Measurements from ENCODE around the gene POC5.

Gene POC5

GRCh38 chr5:75660678-75661465 is 56.4 kb downstream of the POC5 start:
- H3K9me3 Mint-ChIP-seq = no peaks in the 10 kb centered on the region
- H3K4me3 Mint-ChIP-seq = no peak overlapping the region
- TF ChIP-seq, protein P1, sequence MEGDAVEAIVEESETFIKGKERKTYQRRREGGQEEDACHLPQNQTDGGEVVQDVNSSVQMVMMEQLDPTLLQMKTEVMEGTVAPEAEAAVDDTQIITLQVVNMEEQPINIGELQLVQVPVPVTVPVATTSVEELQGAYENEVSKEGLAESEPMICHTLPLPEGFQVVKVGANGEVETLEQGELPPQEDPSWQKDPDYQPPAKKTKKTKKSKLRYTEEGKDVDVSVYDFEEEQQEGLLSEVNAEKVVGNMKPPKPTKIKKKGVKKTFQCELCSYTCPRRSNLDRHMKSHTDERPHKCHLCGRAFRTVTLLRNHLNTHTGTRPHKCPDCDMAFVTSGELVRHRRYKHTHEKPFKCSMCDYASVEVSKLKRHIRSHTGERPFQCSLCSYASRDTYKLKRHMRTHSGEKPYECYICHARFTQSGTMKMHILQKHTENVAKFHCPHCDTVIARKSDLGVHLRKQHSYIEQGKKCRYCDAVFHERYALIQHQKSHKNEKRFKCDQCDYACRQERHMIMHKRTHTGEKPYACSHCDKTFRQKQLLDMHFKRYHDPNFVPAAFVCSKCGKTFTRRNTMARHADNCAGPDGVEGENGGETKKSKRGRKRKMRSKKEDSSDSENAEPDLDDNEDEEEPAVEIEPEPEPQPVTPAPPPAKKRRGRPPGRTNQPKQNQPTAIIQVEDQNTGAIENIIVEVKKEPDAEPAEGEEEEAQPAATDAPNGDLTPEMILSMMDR (IDR thresholded peaks at IDR 0.05; ENCODE audit: unreplicated experiment in 3 of 3) = no peak
- H3K36me3 Mint-ChIP-seq (ENCODE audit: low read depth) = no peaks in the 10 kb centered on the region
- peaks cover 25% of the 10 kb centered on the region for H3K4me1 Mint-ChIP-seq
- no peaks in the 10 kb centered on the region for H3K27me3 Mint-ChIP-seq (ENCODE audit: low read depth)
- H3K27ac Mint-ChIP-seq = no peak overlapping the region

- no peak overlapping the region for H3K27ac Mint-ChIP-seq
- no peaks in the 10 kb centered on the region for H3K36me3 Mint-ChIP-seq (ENCODE audit: low read depth)
- TF ChIP-seq, protein P1 (IDR thresholded peaks at IDR 0.05; ENCODE audit: unreplicated experiment in 3 of 3) = no peak
- no peaks in the 10 kb centered on the region for H3K27me3 Mint-ChIP-seq (ENCODE audit: low read depth)
- peaks cover 33% of the 10 kb centered on the region for H3K4me1 Mint-ChIP-seq
- H3K9me3 Mint-ChIP-seq = no peaks in the 10 kb centered on the region
- H3K4me3 Mint-ChIP-seq = no peak overlapping the region
These were observed 57.3 kb downstream of the POC5 start for GRCh38 chr5:75659791-75660450.

DNA sequence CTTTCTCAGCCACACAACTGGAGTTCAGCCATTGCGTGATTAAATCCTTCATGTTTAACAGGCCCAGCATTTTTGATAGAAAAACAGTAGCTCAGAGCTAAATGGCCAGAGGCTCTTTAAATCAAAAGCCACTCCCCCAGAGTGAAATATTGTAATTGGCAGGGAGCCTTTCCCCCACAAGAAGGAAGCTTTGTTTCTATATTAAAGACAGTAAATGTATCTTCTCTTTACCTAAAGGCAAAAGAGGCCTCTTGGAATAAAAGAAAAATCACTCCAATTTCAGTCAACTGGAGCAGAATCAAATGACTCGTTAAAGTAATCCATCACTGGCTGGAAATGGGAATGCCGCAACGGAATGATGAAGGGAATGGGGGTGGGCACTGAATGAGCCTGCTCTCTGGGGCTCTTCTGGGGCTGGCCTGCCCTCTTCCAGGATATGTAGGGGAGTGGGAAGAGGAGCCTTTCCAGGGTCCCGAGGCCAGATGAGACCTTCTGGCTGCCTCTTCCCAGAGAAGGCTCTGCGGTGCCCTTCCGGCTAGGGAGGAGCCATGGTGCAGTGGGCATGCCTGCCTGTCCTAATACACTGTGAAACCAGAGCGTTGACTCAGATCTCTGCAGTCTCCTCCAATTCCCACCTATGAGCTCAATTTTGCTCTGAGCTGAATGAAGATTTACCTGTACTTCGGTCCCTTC is 60.8 kb downstream of the POC5 start:
- no peaks in the 10 kb centered on the region for H3K36me3 Mint-ChIP-seq (ENCODE audit: low read depth)

GRCh38 chr5:75654693-75655295 is 62.4 kb downstream of the POC5 start:
- Mint-ChIP-seq H3K4me1 (peaks cover 48% of the 10 kb centered on the region), H3K36me3 (ENCODE audit: low read depth) (no peaks in the 10 kb centered on the region), H3K27ac (peak overlapping the region; percentile 3 to 95 (median 93)), H3K4me3 (peak overlapping the region in 2 of 3 experiments; percentile 24 to 29), H3K27me3 (ENCODE audit: low read depth) (no peaks in the 10 kb centered on the region), H3K9me3 (no peaks in the 10 kb centered on the region)
- TF ChIP-seq, protein P1 (IDR thresholded peaks at IDR 0.05; ENCODE audit: unreplicated experiment in 3 of 3) = no peak

More for the DNA sequence above, 60.8 kb downstream of the POC5 start:
- H3K27me3 Mint-ChIP-seq (ENCODE audit: low read depth) = no peaks in the 10 kb centered on the region
- peaks cover 43% of the 10 kb centered on the region for H3K4me1 Mint-ChIP-seq
- peak overlapping the region; percentile 77 to 95 (median 93) for H3K27ac Mint-ChIP-seq
- TF ChIP-seq, protein P1 (IDR thresholded peaks at IDR 0.05; ENCODE audit: unreplicated experiment in 3 of 3) = no peak
- H3K9me3 Mint-ChIP-seq = no peaks in the 10 kb centered on the region
- H3K4me3 Mint-ChIP-seq = peak overlapping the region; percentile 70 to 72 (median 71)

DNA sequence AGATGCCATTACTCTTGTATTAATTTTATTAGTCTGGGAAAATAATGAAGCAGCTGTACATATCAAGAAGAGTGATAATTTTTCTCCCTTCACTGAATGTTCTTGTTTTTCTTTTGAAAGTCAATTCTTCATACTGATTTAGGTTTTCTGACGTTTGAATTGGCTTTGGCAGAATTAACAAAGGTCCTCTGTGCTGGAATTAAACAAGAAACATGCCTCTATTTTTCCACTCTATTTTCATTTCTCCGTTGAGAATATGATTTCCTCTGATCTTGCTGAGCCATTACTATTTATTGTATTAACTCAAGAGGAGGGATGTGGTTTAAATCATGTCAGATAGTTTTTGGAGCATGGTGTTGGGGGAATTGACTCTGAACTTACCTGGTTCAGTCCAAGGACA is 63.7 kb downstream of the POC5 start:
- Mint-ChIP-seq H3K27me3 (ENCODE audit: low read depth) (no peaks in the 10 kb centered on the region), H3K4me3 (no peak overlapping the region), H3K36me3 (ENCODE audit: low read depth) (peaks cover under 1% of the 10 kb centered on the region), H3K27ac (peak overlapping the region; percentile 78 to 88 (median 81)), H3K9me3 (peaks cover 3% of the 10 kb centered on the region), H3K4me1 (peaks cover 47% of the 10 kb centered on the region)
- TF ChIP-seq, protein P1 (IDR thresholded peaks at IDR 0.05; ENCODE audit: unreplicated experiment in 3 of 3) = no peak
